Tibial nerve (tissue), 4 donors: ENCODE measurements around the gene RRM2. TPM values are rescaled to one million over a fixed set of nuclear protein-coding genes. Genes with fewer than 3 reads are reported as not detected.
"Not testable (repeated sequence)": the region's sequence is repeated elsewhere in the genome, so short reads cannot be mapped to it uniquely, and the experiment has no call there.

ENCODE experiments used
- DNase-seq, 2 donors: peaks; one replicate each; pipeline ENCODE4 v3.0.0-alpha.2; 2019; ENCODE audit warnings: low spot score in 2 of 2
- H3K27ac ChIP-seq, 4 donors: fragments of 200-600 bp; sonication (generic) in 3 of 4; one replicate each; pipeline ENCODE4 v1.5.1; 2017 to 2019; ENCODE audit warnings: mild to moderate bottlenecking in 1 of 4
- H3K27me3 ChIP-seq, 2 donors: fragments of 200-600 bp; sonication (generic) in 1 of 2; one replicate each; pipeline versions ENCODE4 v1.5.1 to v1.6.0; 2017 to 2019
- H3K36me3 ChIP-seq, 3 donors: fragments of 200-600 bp; sonication (generic); one replicate each; pipeline ENCODE4 v1.5.1; 2018 to 2019
- H3K4me1 ChIP-seq, 4 donors: fragments of 200-600 bp; sonication (generic) in 3 of 4; one replicate each; pipeline ENCODE4 v1.5.1; 2017 to 2019
- H3K4me3 ChIP-seq, 4 donors: fragments of 200-600 bp; sonication (generic) in 3 of 4; one replicate each; pipeline ENCODE4 v1.5.1; 2017 to 2019; ENCODE audit warnings: mild to moderate bottlenecking in 1 of 4, moderate library complexity in 1 of 4
- H3K9me3 ChIP-seq, 4 donors: fragments of 200-600 bp; sonication (generic) in 3 of 4; one replicate each; pipeline ENCODE4 v1.5.1; 2017 to 2019
- EP300 ChIP-seq, 2 donors: sonication (generic); formaldehyde crosslinking; IDR thresholded peaks; one replicate each; pipeline ENCODE4 v1.6.1; 2017; ENCODE audit warnings: antibody characterized with exemption in 2 of 2, mild to moderate bottlenecking in 1 of 2
- POLR2A ChIP-seq, 2 donors: fragments of 450-650 bp; IDR thresholded peaks; one replicate each; pipeline ENCODE4 v1.6.1; 2017; ENCODE audit warnings: antibody characterized with exemption in 2 of 2, mild to moderate bottlenecking in 2 of 2, moderate library complexity in 2 of 2
- WGBS, 2 donors: methylation state at CpG; one replicate each; pipeline ENCODE4 v1.1.5; 2018; 5-methylcytosine and 5-hydroxymethylcytosine counted together
- total RNA-seq, 4 donors: library from RNA; depleted of rRNA; stranded (reverse); fragments of >200 nt; gene quantifications; one replicate each; pipeline ENCODE4 v1.1.0, GENCODE V29; 2016
- TF ChIP-seq, protein P1 (sequence below), 5 experiments: fragments of 200-600 bp in 3 of 5; fragments of 450-650 bp in 2 of 5; sonication (generic) in 3 of 5; IDR thresholded peaks; one replicate each; pipeline ENCODE4 v1.5.1; 2016 to 2019; ENCODE audit warnings: antibody characterized with exemption in 5 of 5, mild to moderate bottlenecking in 3 of 5, moderate library complexity in 2 of 5

Gene RRM2
- total RNA-seq, 4 donors from 2014 or later, result 0.59 to 0.60 TPM; not detected in 2

DNA sequence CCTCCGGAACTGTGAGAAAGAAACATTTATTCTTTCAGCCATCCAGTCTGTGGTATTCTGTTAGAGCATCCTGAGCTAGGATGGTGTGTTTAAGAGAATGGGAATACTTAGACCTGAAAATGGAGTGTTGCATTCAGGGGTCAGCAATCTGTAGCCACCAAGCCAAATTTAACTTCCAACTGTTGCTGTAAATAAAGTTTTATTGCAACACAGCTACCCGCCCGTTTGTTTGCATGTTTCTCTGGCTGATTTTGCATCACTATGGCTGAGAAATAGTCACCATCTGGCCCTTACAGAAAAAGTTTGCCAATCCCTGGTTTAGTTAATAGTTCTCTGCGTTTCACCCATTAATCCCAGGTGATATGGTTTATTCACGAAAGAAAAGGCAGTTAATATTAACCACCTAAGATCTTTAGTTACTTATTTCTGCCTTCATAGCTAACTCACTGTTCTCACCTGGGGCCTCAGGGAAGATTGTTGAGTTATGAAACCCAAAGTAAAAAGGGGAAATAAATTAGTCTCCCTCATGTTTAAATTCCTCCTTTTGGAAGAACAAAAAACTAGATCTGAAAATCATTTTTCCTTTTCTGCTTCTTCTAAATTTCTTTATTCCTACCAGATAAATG lies 32.9 kb upstream of the RRM2 start:
- Histone ChIP-seq H3K27me3 (peaks cover 0 to 32% of the 10 kb centered on the region in 2 donors), H3K9me3 (no peaks in the 10 kb centered on the region), H3K36me3 (no peaks in the 10 kb centered on the region), H3K4me1 (peaks cover 0 to 7% (median 0%) of the 10 kb centered on the region in 4 donors), H3K4me3 (no peak overlapping the region), H3K27ac (no peak overlapping the region)
- 50 to 63% methylated on average over 5 of the region's 5 CpGs for WGBS, 2 donors
- TF ChIP-seq POLR2A (IDR thresholded peaks at IDR 0.05), result no peak
- TF ChIP-seq EP300 (IDR thresholded peaks at IDR 0.05), result no peak
- TF ChIP-seq, protein P1, sequence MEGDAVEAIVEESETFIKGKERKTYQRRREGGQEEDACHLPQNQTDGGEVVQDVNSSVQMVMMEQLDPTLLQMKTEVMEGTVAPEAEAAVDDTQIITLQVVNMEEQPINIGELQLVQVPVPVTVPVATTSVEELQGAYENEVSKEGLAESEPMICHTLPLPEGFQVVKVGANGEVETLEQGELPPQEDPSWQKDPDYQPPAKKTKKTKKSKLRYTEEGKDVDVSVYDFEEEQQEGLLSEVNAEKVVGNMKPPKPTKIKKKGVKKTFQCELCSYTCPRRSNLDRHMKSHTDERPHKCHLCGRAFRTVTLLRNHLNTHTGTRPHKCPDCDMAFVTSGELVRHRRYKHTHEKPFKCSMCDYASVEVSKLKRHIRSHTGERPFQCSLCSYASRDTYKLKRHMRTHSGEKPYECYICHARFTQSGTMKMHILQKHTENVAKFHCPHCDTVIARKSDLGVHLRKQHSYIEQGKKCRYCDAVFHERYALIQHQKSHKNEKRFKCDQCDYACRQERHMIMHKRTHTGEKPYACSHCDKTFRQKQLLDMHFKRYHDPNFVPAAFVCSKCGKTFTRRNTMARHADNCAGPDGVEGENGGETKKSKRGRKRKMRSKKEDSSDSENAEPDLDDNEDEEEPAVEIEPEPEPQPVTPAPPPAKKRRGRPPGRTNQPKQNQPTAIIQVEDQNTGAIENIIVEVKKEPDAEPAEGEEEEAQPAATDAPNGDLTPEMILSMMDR (IDR thresholded peaks at IDR 0.05), result no peak
- DNase-seq, result no peak

DNA sequence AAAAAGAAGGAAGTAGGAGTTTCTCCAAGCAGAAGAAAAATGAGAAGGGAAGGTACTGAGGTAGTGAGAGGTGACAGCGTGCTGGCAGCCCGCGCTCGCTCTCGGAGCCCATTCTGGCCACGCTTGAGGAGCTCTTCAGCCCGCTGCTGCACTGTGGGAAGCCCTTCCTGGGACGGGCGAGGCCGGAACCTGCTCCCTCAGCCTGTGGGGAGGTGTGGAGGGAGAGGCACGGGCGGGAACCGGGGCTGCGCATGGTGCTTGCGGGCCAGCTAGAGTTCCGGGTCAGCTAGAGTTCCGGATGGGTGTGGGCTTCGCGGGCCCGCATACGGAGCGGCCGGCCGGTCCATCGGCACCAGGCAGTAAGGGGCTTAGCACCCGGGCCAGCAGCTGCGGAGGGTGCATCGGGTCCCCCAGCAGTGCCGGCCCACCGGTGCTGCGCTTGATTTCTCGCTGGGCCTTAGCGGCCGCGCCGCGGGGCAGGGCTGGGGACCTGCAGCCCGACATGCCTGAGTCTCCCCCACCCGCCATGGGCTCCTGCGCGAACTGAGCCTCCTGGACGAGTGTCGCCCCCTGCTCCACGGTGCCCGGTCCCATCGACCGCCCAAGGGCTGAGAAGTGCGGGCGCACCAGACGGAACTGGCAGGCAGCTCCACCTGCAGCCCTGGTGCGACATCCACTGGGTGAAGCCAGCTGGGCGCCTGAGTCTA lies 31.2 kb upstream of the RRM2 start:
- no peak for DNase-seq
- H3K27ac ChIP-seq, result no peak overlapping the region
- H3K36me3 ChIP-seq, result no peaks in the 10 kb centered on the region
- H3K9me3 ChIP-seq, result no peaks in the 10 kb centered on the region
- peaks cover 0 to 7% (median 0%) of the 10 kb centered on the region in 4 donors for H3K4me1 ChIP-seq
- WGBS, 2 donors, result 20 to 21% methylated on average over 45 to 52 of the region's 52 CpGs
- TF ChIP-seq EP300 (IDR thresholded peaks at IDR 0.05) (no peak), POLR2A (IDR thresholded peaks at IDR 0.05) (no peak)
- TF ChIP-seq, protein P1 (IDR thresholded peaks at IDR 0.05), result no peak
- peaks cover 0 to 32% of the 10 kb centered on the region in 2 donors for H3K27me3 ChIP-seq
- peak overlapping the region; percentile 0 to 35 (median 20) for H3K4me3 ChIP-seq

DNA sequence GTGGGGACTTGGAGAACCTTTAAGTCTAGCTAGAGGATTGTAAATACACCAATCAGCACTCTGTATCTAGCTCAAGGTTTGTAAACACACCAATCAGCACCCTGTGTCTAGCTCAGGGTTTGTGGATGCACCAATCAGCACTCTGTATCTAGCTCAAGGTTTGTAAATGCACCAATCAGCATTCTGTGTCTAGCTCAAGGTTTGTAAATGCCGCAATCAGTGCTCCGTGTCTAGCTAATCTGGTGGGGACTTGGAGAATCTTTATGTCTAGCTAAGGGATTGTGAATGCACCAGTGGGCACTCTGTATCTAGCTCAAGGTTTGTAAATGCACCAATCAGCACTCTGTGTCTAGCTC lies 30.7 kb upstream of the RRM2 start:
- H3K27me3 ChIP-seq, result peaks cover 0 to 32% of the 10 kb centered on the region in 2 donors
- 95 to 97% methylated on average over 2 of the region's 2 CpGs for WGBS, 2 donors
- peak overlapping the region in 1 of 4 donors; percentile 35 for H3K4me3 ChIP-seq
- not testable (repeated sequence) for H3K27ac ChIP-seq, H3K9me3 ChIP-seq, H3K36me3 ChIP-seq, DNase-seq, H3K4me1 ChIP-seq

DNA sequence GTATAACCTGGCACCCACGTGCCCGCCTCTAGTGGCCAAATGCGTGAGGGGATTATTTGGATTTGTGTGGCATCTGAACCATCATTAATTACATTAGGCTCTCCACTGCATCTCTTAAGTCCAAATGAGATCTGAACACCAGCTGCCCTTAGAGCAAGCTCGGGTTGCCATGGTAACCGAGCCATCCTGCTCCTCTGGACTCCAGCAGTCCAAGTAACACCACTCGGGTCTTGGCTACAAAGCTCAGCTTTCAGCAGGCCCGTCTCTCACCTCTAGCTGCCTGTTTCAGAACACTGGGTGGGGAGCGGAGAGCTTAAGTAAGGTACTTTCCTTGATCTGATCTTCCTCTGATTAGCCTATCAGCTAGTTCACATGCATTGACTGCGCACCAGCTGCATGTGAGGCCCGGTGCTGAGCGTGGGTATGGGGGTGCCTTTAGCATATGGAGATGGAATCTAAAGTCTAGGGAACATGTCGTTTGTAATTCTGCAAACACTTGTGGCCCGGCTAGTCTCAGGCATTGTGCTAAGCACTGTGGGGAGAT lies 28.2 kb upstream of the RRM2 start:
- Histone ChIP-seq H3K9me3 (no peaks in the 10 kb centered on the region), H3K27ac (no peak overlapping the region), H3K4me1 (peaks cover 0 to 7% (median 3%) of the 10 kb centered on the region in 4 donors), H3K36me3 (no peaks in the 10 kb centered on the region), H3K4me3 (no peak overlapping the region), H3K27me3 (peaks cover 0 to 32% of the 10 kb centered on the region in 2 donors)
- DNase-seq, result no peak
- WGBS, 2 donors, result 87 to 88% methylated on average over 11 to 13 of the region's 13 CpGs
- TF ChIP-seq, protein P1 (IDR thresholded peaks at IDR 0.05), result no peak
- TF ChIP-seq POLR2A (IDR thresholded peaks at IDR 0.05), result no peak
- no peak for TF ChIP-seq EP300 (IDR thresholded peaks at IDR 0.05)

DNA sequence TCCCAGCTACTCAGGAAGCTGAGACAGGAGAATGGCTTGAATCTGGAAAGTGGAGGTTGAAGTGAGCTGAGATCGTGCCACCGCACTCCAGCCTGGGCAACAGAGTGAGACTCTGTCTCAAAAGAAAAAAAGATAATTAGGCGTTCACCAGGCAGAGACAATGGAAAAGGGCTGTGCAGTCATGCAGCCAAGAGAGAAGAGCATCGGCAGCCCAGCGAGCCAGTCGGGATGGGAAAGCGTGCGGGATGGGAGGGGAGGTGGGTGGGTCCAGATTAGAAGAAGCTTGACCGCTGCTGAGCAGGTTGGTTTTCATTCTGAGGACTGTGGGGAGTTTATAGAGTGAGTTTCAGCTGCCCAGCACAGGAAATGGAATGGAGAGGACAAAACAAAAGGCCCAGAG lies 27.4 kb upstream of the RRM2 start:
- 70 to 80% methylated on average over 9 of the region's 9 CpGs for WGBS, 2 donors
- no peak overlapping the region for H3K4me3 ChIP-seq
- no peaks in the 10 kb centered on the region for H3K9me3 ChIP-seq
- TF ChIP-seq EP300 (IDR thresholded peaks at IDR 0.05) (no peak), POLR2A (IDR thresholded peaks at IDR 0.05) (no peak)
- TF ChIP-seq, protein P1 (IDR thresholded peaks at IDR 0.05), result no peak
- H3K27me3 ChIP-seq, result peaks cover 0 to 32% of the 10 kb centered on the region in 2 donors
- no peak for DNase-seq
- no peaks in the 10 kb centered on the region for H3K36me3 ChIP-seq
- H3K4me1 ChIP-seq, result peaks cover 0 to 7% (median 3%) of the 10 kb centered on the region in 4 donors
- H3K27ac ChIP-seq, result no peak overlapping the region
